A673 (cell line): ENCODE data around the gene HIGD1C.

Experiments
- CTCF ChIP-seq: fragments of 300-800, 200-600 bp; sonication (generic); conservative IDR thresholded peaks from 2 replicates; pipeline ENCODE4 v1.5.1; 2017; ENCODE audit warnings: low read depth, mild to moderate bottlenecking, antibody characterized with exemption, low read length, moderate library complexity, mixed read lengths
- EZH2 ChIP-seq: fragments of 200-600 bp; sonication (generic); IDR thresholded peaks from 2 replicates; pipeline ENCODE4 v1.6.1; 2017; ENCODE audit warnings: borderline replicate concordance, low read depth, mild to moderate bottlenecking, mixed read lengths, antibody characterized with exemption, low read length; ENCODE audit not compliant: poor library complexity, severe bottlenecking

- no peak for TF ChIP-seq CTCF
- no peak for TF ChIP-seq EZH2
Measured at GRCh38 chr12:51005671-51006070, 53.3 kb downstream of the HIGD1C start.
